Endothelial cell of umbilical vein (primary cell): ENCODE results near the gene HES2.

Source experiments
- CTCF ChIP-seq, 2 donors: IDR thresholded peaks; 1 replicate in 1 of 2; 2 replicates in 1 of 2; pipeline ENCODE4 v1.5.1; 2011; ENCODE audit warnings: low read length in 2 of 2, mild to moderate bottlenecking in 2 of 2, moderate library complexity in 2 of 2, control low read depth in 1 of 2, inconsistent platforms in 1 of 2, low read depth in 1 of 2; ENCODE audit not compliant: insufficient read depth in 1 of 2; ENCODE audit errors: extremely low read depth in 1 of 2
- JUN ChIP-seq: IDR thresholded peaks from 2 replicates; pipeline ENCODE4 v1.6.1; 2011; ENCODE audit warnings: borderline replicate concordance, low read depth; ENCODE audit not compliant: insufficient read length, insufficient read depth
- MAX ChIP-seq: IDR thresholded peaks from 2 replicates; pipeline ENCODE4 v1.6.1; 2011; ENCODE audit not compliant: insufficient read depth, insufficient read length
- MYC ChIP-seq: IDR thresholded peaks from one replicate; pipeline ENCODE4 v1.6.1; 2011; ENCODE audit warnings: mild to moderate bottlenecking, low read depth, low read length
- POLR2A ChIP-seq: IDR thresholded peaks from 2 replicates; pipeline ENCODE4 v1.6.1; 2012; ENCODE audit warnings: low read depth, mild to moderate bottlenecking, control low read depth, low read length
- POLR2AphosphoS5 ChIP-seq: IDR thresholded peaks from 2 replicates; pipeline ENCODE4 v1.6.1; 2012; ENCODE audit warnings: low read depth, mild to moderate bottlenecking, control low read depth, low read length, moderate library complexity; ENCODE audit not compliant: insufficient read depth

- TF ChIP-seq POLR2AphosphoS5 (peak; percentile 33), CTCF (IDR thresholded peaks at IDR 0.05; ENCODE audit: extremely low read depth in 1 of 2, insufficient read depth in 1 of 2, low read depth in 1 of 2, low read length in 2 of 2) (no peak), MAX (peak; percentile 4), POLR2A (no peak), MYC (no peak), JUN (no peak)
These were observed 5.2 kb upstream of the HES2 start, which contains the start of gene ESPN for GRCh38 chr1:6424619-6425593.
